ENCODE results near the gene MCOLN2. TPM values are rescaled to one million over a fixed set of nuclear protein-coding genes. Genes with fewer than 3 reads are reported as not detected.

MCOLN2 gene
- total RNA-seq, 1 experiment from 2014 or later = not detected

DNA sequence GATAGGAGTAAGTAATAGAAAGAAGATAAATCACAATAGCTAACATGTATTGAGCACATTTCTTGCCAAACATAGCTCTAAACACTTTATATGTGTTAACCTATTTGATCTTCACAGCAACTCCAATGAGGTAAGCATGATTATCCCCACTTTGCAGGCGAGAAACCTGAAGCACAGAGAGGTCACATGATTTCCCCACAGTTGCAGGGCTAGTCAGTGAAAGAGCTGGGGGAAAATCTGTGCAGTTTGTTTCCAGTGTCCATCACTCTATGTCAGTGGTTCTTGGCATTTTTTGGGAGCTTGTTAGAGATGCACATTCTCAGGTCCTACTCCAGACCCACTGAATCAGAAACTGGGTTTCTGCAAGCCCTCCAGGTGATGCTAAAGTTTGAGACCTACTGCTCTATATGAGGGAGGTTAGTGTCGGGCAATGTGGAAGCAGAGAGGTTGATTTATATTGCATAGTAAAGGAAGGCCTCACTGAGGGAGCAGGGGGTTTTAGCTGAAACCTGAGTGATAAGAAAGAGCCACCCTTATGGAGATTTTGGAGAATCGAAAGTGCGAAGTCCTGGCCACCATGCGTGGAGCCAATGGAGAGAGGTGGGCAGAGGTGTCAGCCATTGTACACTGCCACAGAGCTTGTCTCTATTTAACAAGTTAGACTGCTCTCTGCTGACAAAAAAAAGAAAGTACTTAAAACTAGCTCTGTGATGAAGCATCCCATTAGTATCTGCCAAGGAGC, 30.5 kb upstream of the MCOLN2 start:
- BruUV-seq (replicated peaks) = no TSS peak
- Histone ChIP-seq H3K9me2 (ENCODE audit: insufficient read depth) (no peaks in the 10 kb centered on the region), H3K9me3 (ENCODE audit: insufficient read depth, low read depth) (no peaks in the 10 kb centered on the region), H3K4me2 (no peak overlapping the region), H3K4me3 (no peak overlapping the region), H3F3A (ENCODE audit: insufficient read depth, low read depth) (no peaks in the 10 kb centered on the region), H3K79me2 (ENCODE audit: low read depth) (no peaks in the 10 kb centered on the region), H3K27ac (no peak overlapping the region), H3K27me3 (ENCODE audit: insufficient read depth, low read depth) (no peaks in the 10 kb centered on the region), H3K4me1 (replicated peaks; ENCODE audit: insufficient read depth) (no peaks in the 10 kb centered on the region), H3K36me3 (ENCODE audit: low read depth) (no peaks in the 10 kb centered on the region), H4K20me1 (ENCODE audit: insufficient read depth) (no peaks in the 10 kb centered on the region), H2AFZ (no peak overlapping the region)
- ChIA-PET POLR2A (ENCODE audit: unreplicated experiment) (interaction anchor here (0.6 kb wide), 1 partner anchor 809 kb away, joined by 5 read pairs; no protein-coding TSS in a partner anchor), CTCF (interaction anchor here (0.7 kb wide), 1 partner anchor 973 kb away, joined by 5 read pairs; no protein-coding TSS in a partner anchor)
- intact Hi-C loops (cut with micrococcal nuclease; ENCODE audit: unreplicated experiment) = no loop called here
- TF ChIP-seq, protein P1, sequence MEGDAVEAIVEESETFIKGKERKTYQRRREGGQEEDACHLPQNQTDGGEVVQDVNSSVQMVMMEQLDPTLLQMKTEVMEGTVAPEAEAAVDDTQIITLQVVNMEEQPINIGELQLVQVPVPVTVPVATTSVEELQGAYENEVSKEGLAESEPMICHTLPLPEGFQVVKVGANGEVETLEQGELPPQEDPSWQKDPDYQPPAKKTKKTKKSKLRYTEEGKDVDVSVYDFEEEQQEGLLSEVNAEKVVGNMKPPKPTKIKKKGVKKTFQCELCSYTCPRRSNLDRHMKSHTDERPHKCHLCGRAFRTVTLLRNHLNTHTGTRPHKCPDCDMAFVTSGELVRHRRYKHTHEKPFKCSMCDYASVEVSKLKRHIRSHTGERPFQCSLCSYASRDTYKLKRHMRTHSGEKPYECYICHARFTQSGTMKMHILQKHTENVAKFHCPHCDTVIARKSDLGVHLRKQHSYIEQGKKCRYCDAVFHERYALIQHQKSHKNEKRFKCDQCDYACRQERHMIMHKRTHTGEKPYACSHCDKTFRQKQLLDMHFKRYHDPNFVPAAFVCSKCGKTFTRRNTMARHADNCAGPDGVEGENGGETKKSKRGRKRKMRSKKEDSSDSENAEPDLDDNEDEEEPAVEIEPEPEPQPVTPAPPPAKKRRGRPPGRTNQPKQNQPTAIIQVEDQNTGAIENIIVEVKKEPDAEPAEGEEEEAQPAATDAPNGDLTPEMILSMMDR (conservative IDR thresholded peaks at IDR 0.05) = no peak
- TF ChIP-seq EZH2 (IDR thresholded peaks at IDR 0.05; ENCODE audit: low read depth) = no peak
- no peak for DNase-seq

DNA sequence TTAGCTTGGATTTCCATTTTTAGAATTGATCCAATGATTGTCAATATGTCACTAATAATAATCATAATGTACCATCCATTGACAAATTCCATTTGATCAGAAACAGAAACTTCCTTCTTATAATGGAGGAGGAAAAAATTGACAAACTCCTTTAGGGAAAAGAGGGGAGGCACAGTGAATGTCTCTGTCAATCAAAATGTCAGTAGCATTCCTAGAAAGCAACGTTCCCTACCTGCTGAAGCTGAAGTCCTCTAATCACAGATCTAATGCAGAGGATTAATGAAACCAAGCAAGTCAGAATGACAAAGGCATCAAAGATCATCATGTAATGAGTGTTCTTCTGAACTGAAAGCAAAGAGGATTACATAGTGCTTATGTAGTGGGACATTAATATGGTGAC, 29.0 kb upstream of the MCOLN2 start:
- Histone ChIP-seq H3K9me3 (ENCODE audit: insufficient read depth, low read depth) (no peaks in the 10 kb centered on the region), H3K4me3 (no peak overlapping the region), H3K9me2 (ENCODE audit: insufficient read depth) (no peaks in the 10 kb centered on the region), H3K27me3 (ENCODE audit: insufficient read depth, low read depth) (no peaks in the 10 kb centered on the region), H3F3A (ENCODE audit: insufficient read depth, low read depth) (no peaks in the 10 kb centered on the region), H2AFZ (no peak overlapping the region), H3K27ac (no peak overlapping the region), H3K79me2 (ENCODE audit: low read depth) (no peaks in the 10 kb centered on the region), H4K20me1 (ENCODE audit: insufficient read depth) (no peaks in the 10 kb centered on the region), H3K4me1 (replicated peaks; ENCODE audit: insufficient read depth) (no peaks in the 10 kb centered on the region), H3K36me3 (ENCODE audit: low read depth) (no peaks in the 10 kb centered on the region), H3K4me2 (no peak overlapping the region)
- ChIA-PET POLR2A (ENCODE audit: unreplicated experiment) (no interaction called here), CTCF (no interaction called here)
- no peak for TF ChIP-seq EZH2 (IDR thresholded peaks at IDR 0.05; ENCODE audit: low read depth)
- TF ChIP-seq, protein P1 (conservative IDR thresholded peaks at IDR 0.05) = no peak
- intact Hi-C loops (cut with micrococcal nuclease; ENCODE audit: unreplicated experiment) = no loop called here
- BruUV-seq (replicated peaks) = no TSS peak
- no peak for DNase-seq

DNA sequence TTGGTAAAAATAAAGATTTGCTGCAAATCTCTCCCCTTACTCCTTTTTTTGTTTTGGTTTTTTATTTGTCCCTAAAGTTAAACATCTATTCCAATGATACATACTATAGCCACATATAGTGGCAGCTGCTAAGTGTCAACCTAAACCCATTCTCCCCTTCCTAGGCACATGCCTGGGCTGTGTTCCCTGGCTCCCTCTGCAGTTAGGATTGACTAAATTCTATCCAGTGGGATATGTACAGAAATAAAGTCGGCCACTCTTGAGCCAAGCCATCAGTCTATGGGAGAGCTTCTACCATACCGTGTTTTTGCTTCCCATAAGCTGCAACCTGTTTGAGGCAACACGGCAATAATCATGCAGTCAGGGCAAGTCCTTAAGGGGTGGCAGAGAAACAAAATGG, 27.8 kb upstream of the MCOLN2 start:
- intact Hi-C loops (cut with micrococcal nuclease; ENCODE audit: unreplicated experiment) = no loop called here
- no peaks in the 10 kb centered on the region for H3K79me2 ChIP-seq (ENCODE audit: low read depth)
- no peak for DNase-seq
- no peaks in the 10 kb centered on the region for H3K9me3 ChIP-seq (ENCODE audit: insufficient read depth, low read depth)
- H3K27me3 ChIP-seq (ENCODE audit: insufficient read depth, low read depth) = no peaks in the 10 kb centered on the region
- no peaks in the 10 kb centered on the region for H3F3A ChIP-seq (ENCODE audit: insufficient read depth, low read depth)
- no peak overlapping the region for H3K4me2 ChIP-seq
- ChIA-PET POLR2A (ENCODE audit: unreplicated experiment) (no interaction called here), CTCF (no interaction called here)
- BruUV-seq (replicated peaks) = no TSS peak
- H3K27ac ChIP-seq = no peak overlapping the region
- no peaks in the 10 kb centered on the region for H4K20me1 ChIP-seq (ENCODE audit: insufficient read depth)
- no peaks in the 10 kb centered on the region for H3K4me1 ChIP-seq (replicated peaks; ENCODE audit: insufficient read depth)
- H3K9me2 ChIP-seq (ENCODE audit: insufficient read depth) = no peaks in the 10 kb centered on the region
- H2AFZ ChIP-seq = no peak overlapping the region
- no peak overlapping the region for H3K4me3 ChIP-seq
- TF ChIP-seq, protein P1 (conservative IDR thresholded peaks at IDR 0.05) = no peak
- no peak for TF ChIP-seq EZH2 (IDR thresholded peaks at IDR 0.05; ENCODE audit: low read depth)
- no peaks in the 10 kb centered on the region for H3K36me3 ChIP-seq (ENCODE audit: low read depth)

All from PC-9 (cell line).